ENCODE data around the gene LPA.

The LPA gene

DNA sequence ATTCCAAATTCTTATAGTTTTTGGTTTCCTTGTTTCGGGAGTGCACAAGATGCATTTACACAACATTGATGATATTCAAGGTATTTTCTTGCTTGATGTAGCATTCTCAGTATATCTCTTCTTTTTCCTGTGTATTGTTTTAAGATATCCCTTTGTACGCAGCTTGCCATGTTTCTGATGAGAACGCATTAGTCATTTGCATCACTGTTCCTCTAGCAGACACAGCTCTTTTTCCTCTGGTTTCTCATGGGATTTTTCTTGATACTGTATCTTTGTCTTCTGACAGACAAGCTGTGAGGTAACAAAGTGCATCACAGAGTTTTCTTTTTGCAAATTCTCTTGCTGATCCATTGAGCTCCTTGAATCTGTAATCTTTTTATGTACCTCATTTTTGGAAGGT, 169.5 kb downstream of the LPA start:
- TF ChIP-seq, protein P1, sequence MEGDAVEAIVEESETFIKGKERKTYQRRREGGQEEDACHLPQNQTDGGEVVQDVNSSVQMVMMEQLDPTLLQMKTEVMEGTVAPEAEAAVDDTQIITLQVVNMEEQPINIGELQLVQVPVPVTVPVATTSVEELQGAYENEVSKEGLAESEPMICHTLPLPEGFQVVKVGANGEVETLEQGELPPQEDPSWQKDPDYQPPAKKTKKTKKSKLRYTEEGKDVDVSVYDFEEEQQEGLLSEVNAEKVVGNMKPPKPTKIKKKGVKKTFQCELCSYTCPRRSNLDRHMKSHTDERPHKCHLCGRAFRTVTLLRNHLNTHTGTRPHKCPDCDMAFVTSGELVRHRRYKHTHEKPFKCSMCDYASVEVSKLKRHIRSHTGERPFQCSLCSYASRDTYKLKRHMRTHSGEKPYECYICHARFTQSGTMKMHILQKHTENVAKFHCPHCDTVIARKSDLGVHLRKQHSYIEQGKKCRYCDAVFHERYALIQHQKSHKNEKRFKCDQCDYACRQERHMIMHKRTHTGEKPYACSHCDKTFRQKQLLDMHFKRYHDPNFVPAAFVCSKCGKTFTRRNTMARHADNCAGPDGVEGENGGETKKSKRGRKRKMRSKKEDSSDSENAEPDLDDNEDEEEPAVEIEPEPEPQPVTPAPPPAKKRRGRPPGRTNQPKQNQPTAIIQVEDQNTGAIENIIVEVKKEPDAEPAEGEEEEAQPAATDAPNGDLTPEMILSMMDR (IDR thresholded peaks at IDR 0.05; ENCODE audit: low read depth, low read length): no peak
- no peak overlapping the region for H3K27ac ChIP-seq

DNA sequence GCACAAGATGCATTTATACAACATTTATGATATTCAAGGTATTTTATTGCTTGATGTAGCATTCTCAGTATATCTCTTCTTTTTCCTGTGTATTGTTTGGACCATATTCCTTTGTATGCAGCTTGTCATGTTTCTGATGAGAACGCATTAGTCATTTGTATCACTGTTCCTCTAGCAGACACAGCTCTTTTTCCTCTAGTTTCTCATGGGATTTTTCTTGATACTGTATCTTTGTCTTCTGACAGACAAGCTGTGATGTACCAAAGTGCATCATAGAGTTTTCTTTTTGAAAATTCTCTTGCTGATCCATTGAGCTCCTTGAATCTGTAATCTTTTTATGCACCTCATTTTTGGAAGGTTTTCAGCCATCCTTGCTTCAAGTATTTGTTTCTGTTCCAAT, 175.0 kb downstream of the LPA start:
- Histone ChIP-seq H3K4me3 (ENCODE audit: low read depth, low read length) (no peak overlapping the region), H3K9me3 (ENCODE audit: severe bottlenecking) (no peaks in the 10 kb centered on the region), H3K27ac (no peak overlapping the region), H3K36me3 (no peaks in the 10 kb centered on the region), H3K27me3 (ENCODE audit: insufficient read depth, low read depth, severe bottlenecking) (peaks cover 55% of the 10 kb centered on the region)
- DNase-seq: no peak
- TF ChIP-seq, protein P1 (IDR thresholded peaks at IDR 0.05; ENCODE audit: low read depth, low read length): no peak

More for the DNA sequence above, 169.5 kb downstream of the LPA start:
- no peaks in the 10 kb centered on the region for H3K36me3 ChIP-seq
- peaks cover 47% of the 10 kb centered on the region for H3K27me3 ChIP-seq (ENCODE audit: insufficient read depth, low read depth, severe bottlenecking)
- no peaks in the 10 kb centered on the region for H3K9me3 ChIP-seq (ENCODE audit: severe bottlenecking)
- H3K4me3 ChIP-seq (ENCODE audit: low read depth, low read length): no peak overlapping the region
- DNase-seq: no peak

DNA sequence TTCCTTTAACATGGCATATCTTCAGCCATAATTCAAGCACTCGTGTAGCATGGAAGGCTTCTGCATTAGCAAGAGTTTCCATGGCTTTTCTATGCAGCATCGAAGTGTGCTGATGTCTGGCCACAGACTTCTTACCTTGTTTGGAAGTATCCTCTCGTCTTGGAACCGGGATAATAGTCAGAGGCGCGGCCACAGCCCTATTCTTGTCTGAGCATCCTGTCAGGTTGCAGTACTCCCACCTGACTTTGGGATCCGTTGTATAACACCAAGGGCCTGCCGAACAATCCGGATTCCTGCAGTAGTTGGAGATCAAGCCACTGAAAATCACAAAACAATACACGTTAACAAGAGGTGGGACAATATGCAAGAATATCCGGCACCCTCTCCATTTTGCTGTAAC, 177.0 kb downstream of the LPA start:
- Histone ChIP-seq H3K27ac (no peak overlapping the region), H3K36me3 (no peaks in the 10 kb centered on the region), H3K27me3 (ENCODE audit: insufficient read depth, low read depth, severe bottlenecking) (peaks cover 59% of the 10 kb centered on the region), H3K9me3 (ENCODE audit: severe bottlenecking) (no peaks in the 10 kb centered on the region), H3K4me3 (ENCODE audit: low read depth, low read length) (no peak overlapping the region)
- no peak for DNase-seq
- TF ChIP-seq, protein P1 (IDR thresholded peaks at IDR 0.05; ENCODE audit: low read depth, low read length): no peak

Measured in WERI-Rb-1 (cell line).